Ishikawa (cell line): ENCODE results near the gene TMEM150C.

Experiments
- CEBPB ChIP-seq: IDR thresholded peaks from 2 replicates; pipeline ENCODE4 v1.6.1; 2012
- CREB1 ChIP-seq: IDR thresholded peaks from 2 replicates; pipeline ENCODE4 v1.6.1; 2012; ENCODE audit warnings: low read depth
- EGR1 ChIP-seq: IDR thresholded peaks from 2 replicates; pipeline ENCODE4 v1.6.1; 2012
- EP300 ChIP-seq: IDR thresholded peaks from 2 replicates; pipeline ENCODE4 v1.6.1; 2012; ENCODE audit warnings: borderline replicate concordance
- FOXM1 ChIP-seq: IDR thresholded peaks from 2 replicates; pipeline ENCODE4 v1.6.1; 2012; ENCODE audit warnings: low read depth, borderline replicate concordance
- NFIC ChIP-seq: IDR thresholded peaks from 2 replicates; pipeline ENCODE4 v1.6.1; 2012
- RAD21 ChIP-seq: IDR thresholded peaks from 2 replicates; pipeline ENCODE4 v1.6.1; 2012; ENCODE audit warnings: low read depth
- TAF1 ChIP-seq: IDR thresholded peaks from 2 replicates; pipeline ENCODE4 v1.6.1; 2012; ENCODE audit warnings: low read depth, mild to moderate bottlenecking
- TCF12 ChIP-seq: IDR thresholded peaks from 2 replicates; pipeline ENCODE4 v1.6.1; 2012; ENCODE audit warnings: low read depth
- TEAD4 ChIP-seq: IDR thresholded peaks from 2 replicates; pipeline ENCODE4 v1.6.1; 2012
- YY1 ChIP-seq: IDR thresholded peaks from 2 replicates; pipeline ENCODE4 v1.6.1; 2012; ENCODE audit warnings: low read depth
- ZBTB7A ChIP-seq: IDR thresholded peaks from 2 replicates; pipeline ENCODE4 v1.6.1; 2012; ENCODE audit warnings: low read depth
- TF ChIP-seq, protein P1 (sequence below): IDR thresholded peaks from 2 replicates; pipeline ENCODE4 v1.6.1; 2012; ENCODE audit warnings: low read depth, mild to moderate bottlenecking
- TF ChIP-seq, protein P2 (sequence below): IDR thresholded peaks from 2 replicates; pipeline ENCODE4 v1.6.1; 2012
- TF ChIP-seq, protein P3 (sequence below): IDR thresholded peaks from 2 replicates; pipeline ENCODE4 v1.6.1; 2012

TMEM150C gene

DNA sequence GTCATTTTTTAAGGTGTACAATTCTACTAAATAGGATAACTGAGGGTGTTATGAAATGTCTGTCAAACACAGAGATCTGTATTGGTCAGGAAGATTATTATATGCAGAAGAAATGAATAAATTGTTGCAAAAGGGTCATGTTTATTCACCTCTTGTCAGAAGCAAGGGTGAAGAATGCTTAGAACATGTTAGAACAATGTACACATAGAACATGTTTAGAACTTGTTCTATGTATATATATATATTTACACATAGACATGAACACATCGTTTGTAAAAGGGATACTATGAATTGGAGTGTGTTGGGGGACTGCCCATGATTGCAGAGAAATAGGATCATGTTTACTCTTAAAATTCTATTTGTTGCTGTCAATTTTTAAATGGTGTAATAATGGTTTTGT is 28.0 kb upstream of the TMEM150C start:
- TF ChIP-seq CEBPB (no peak), EP300 (no peak), FOXM1 (no peak), CREB1 (no peak), EGR1 (no peak), TEAD4 (no peak), YY1 (no peak), NFIC (no peak)
- TF ChIP-seq, protein P1, sequence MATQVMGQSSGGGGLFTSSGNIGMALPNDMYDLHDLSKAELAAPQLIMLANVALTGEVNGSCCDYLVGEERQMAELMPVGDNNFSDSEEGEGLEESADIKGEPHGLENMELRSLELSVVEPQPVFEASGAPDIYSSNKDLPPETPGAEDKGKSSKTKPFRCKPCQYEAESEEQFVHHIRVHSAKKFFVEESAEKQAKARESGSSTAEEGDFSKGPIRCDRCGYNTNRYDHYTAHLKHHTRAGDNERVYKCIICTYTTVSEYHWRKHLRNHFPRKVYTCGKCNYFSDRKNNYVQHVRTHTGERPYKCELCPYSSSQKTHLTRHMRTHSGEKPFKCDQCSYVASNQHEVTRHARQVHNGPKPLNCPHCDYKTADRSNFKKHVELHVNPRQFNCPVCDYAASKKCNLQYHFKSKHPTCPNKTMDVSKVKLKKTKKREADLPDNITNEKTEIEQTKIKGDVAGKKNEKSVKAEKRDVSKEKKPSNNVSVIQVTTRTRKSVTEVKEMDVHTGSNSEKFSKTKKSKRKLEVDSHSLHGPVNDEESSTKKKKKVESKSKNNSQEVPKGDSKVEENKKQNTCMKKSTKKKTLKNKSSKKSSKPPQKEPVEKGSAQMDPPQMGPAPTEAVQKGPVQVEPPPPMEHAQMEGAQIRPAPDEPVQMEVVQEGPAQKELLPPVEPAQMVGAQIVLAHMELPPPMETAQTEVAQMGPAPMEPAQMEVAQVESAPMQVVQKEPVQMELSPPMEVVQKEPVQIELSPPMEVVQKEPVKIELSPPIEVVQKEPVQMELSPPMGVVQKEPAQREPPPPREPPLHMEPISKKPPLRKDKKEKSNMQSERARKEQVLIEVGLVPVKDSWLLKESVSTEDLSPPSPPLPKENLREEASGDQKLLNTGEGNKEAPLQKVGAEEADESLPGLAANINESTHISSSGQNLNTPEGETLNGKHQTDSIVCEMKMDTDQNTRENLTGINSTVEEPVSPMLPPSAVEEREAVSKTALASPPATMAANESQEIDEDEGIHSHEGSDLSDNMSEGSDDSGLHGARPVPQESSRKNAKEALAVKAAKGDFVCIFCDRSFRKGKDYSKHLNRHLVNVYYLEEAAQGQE = no peak
- TF ChIP-seq, protein P2, sequence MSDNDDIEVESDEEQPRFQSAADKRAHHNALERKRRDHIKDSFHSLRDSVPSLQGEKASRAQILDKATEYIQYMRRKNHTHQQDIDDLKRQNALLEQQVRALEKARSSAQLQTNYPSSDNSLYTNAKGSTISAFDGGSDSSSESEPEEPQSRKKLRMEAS = no peak

DNA sequence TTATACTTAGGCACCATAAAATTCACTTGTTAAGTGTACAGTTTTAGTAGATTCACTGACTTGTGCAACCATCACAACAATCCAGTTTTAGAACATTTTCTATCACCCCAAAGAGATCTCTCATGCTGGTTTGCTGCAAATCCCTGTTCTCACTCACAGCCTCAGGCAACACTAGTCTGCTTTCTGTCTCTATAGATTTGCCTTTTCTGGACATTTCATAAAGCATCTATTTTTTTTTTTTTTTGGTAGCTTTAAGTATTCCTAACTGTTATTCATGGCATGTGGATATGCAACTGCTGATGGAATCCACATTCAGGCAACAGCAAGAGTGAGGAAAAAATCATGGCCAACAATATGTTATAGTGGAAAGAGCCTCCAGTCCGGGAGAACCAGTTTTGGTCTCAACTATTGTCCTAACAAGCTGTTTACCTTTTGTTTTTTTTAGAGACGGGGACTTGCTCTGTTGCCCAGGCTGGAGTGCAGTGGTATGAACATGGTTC is 27.0 kb upstream of the TMEM150C start:
- no peak for TF ChIP-seq FOXM1
- no peak for TF ChIP-seq TAF1
- TF ChIP-seq, protein P3, sequence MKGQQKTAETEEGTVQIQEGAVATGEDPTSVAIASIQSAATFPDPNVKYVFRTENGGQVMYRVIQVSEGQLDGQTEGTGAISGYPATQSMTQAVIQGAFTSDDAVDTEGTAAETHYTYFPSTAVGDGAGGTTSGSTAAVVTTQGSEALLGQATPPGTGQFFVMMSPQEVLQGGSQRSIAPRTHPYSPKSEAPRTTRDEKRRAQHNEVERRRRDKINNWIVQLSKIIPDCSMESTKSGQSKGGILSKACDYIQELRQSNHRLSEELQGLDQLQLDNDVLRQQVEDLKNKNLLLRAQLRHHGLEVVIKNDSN = no peak
- TF ChIP-seq, protein P1 = no peak
- TF ChIP-seq CEBPB = no peak
- TF ChIP-seq ZBTB7A = no peak
- TF ChIP-seq EGR1 = no peak
- no peak for TF ChIP-seq CREB1
- no peak for TF ChIP-seq TEAD4
- TF ChIP-seq TCF12 = no peak
- TF ChIP-seq EP300 = no peak
- TF ChIP-seq RAD21 = no peak
- TF ChIP-seq, protein P2 = no peak
- TF ChIP-seq YY1 = no peak
- TF ChIP-seq NFIC = no peak

DNA sequence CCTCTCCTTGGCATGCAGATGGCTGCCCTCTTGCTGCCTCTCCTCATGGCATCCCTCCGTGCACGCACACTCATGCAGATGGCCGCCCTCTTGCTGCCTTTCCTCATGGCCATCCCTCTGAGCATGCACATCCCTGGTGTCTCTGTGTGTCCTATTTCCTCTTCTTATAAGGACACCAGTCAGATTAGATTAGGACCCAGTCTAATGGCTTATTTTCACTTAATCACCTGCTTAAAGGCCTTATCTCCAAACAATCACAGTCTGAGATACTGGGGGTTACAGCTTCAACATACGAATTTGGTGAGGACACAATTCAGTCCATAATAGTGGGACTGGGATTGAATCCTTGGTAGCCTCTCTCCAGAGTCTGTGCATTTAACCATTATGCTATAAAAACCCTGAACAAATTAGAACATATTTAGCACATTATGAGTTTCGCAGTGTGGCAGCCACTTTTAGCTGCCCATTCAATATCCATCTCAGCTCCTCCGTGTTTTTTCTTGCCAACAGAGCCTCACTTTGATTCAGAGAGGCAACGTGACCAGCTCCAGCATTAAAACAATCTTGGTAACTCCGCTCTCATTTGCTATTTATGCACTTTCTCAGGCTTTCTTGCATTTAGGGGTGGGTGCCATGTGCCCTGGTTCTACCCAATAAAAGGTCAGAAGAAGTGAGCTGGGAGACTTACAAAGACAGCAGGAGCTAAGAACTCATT is 26.2 kb upstream of the TMEM150C start:
- TF ChIP-seq TEAD4 (no peak), RAD21 (no peak), YY1 (no peak)

DNA sequence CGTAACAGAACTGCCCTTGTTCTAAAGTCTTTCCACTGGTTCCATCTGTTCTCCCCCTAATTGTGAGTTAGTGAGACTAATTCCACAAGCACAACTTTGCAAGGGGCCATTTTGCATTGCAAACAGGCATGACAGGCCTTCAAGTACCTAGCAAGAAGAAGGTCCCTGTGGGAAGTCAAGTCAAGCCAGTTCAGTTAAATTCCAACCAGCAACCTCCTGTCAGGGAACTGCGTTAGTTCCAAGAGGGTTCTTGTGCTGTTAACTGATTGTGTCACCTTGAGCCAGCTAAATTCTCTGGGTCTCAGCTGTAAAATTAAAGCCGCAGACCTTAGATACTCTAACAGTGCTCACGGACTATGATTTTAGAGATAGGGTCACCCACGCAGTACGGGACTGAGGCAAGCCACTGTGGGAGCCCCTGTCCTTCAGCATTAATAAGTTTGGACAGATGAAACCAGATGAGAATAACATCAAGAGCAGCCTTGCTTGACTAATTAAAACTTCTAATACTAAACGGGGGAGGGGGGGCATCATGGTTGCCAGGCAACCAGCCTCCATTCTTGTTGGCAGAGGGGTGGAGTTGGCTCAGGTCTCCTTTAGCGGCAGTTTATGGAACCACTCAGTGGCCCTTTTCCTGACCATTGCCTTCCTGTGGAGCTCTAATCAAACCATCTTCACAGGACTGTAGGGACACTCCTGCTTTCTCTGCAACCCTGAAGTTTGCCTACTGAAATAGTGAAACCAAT is 24.1 kb upstream of the TMEM150C start:
- no peak for TF ChIP-seq FOXM1
- no peak for TF ChIP-seq CREB1
- TF ChIP-seq YY1 = no peak
- no peak for TF ChIP-seq EGR1
- TF ChIP-seq CEBPB = no peak
- no peak for TF ChIP-seq TCF12
- TF ChIP-seq RAD21 = no peak

DNA sequence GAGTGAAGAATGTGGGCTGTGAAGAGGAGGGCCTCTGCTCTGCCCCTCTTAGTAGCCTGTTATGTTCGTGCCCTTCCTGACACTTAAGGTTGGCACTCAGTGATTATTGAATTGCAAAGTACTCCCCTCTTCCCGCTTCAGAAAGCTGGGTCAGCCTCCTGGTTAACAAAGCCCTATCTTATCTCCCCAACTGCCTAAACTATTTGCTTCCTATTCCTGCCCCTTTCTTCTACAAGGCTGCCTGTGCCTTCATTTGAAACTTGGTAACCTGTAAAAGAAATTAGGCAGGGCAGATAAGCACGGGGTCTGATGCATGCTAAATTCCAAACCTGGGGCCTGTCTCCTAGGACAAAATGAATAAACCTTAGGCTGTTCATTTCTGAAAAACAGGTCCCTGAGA is 23.1 kb upstream of the TMEM150C start:
- TF ChIP-seq EGR1 = no peak
- no peak for TF ChIP-seq TEAD4
- TF ChIP-seq CREB1 = no peak
- TF ChIP-seq, protein P1 = no peak
